SK-N-SH (cell line): ENCODE results near the gene SLC34A1. TPM values are rescaled to one million over a fixed set of nuclear protein-coding genes. Genes with fewer than 3 reads are reported as not detected.
A peak's percentile ranks its signal among the peaks of the same experiment; 100 is the strongest.

Experiments used
- CTCF ChIA-PET: fragments of 300-600, 350-600 bp; formaldehyde crosslinking; extraction: SDS; loops from one replicate; lab custom pipeline; 2021; lab: Yijun Ruan, JAX
- POLR2A ChIA-PET: fragments of 350-600 bp; sonication (Branson Sonifier 250); formaldehyde crosslinking; extraction: SDS; loops from one replicate; lab custom pipeline; 2020; ENCODE audit warnings: antibody characterized with exemption, inconsistent platforms; lab: Yijun Ruan, JAX
- DNase-seq: peaks from one replicate; pipeline ENCODE4 v3.0.0; 2012
- H2AFZ ChIP-seq: fragments of 200-600 bp; sonication (generic); 2 replicates; pipeline ENCODE4 v1.8.1; 2016; ENCODE audit warnings: antibody characterized with exemption, mild to moderate bottlenecking, low read depth
- H3F3A ChIP-seq: fragments of 200-600 bp; sonication (generic); replicated peaks from 2 replicates; pipeline ENCODE3; 2016; ENCODE audit warnings: antibody characterized with exemption, mild to moderate bottlenecking; ENCODE audit not compliant: insufficient read depth
- H3K27ac ChIP-seq, 2 experiments: fragments of 200-500 bp in 1 of 2; fragments of 200-600 bp in 1 of 2; sonication (Bioruptor generic) in 1 of 2; sonication (generic), shearing (Covaris generic) in 1 of 2; 2 replicates each; pipeline versions ENCODE4 v1.5.1 to v1.6.1; 2014 to 2016; ENCODE audit warnings: low read depth in 2 of 2, inconsistent platforms in 1 of 2, low read length in 1 of 2, mild to moderate bottlenecking in 1 of 2, mixed read lengths in 1 of 2
- H3K27me3 ChIP-seq: fragments of 200-600 bp; sonication (generic), shearing (Covaris generic); 2 replicates; pipeline ENCODE4 v1.6.1; 2016; ENCODE audit warnings: mixed run types; ENCODE audit not compliant: insufficient read depth
- H3K36me3 ChIP-seq, 2 experiments: fragments of 200-500 bp in 1 of 2; fragments of 200-600 bp in 1 of 2; sonication (Bioruptor generic) in 1 of 2; sonication (generic) in 1 of 2; replicated peaks in 1 of 2; 2 replicates each; pipeline versions ENCODE3 to v1.5.1; 2014 to 2016; ENCODE audit warnings: low read length in 1 of 2, mild to moderate bottlenecking in 1 of 2; ENCODE audit not compliant: insufficient read depth in 2 of 2, control insufficient read depth in 1 of 2
- H3K4me1 ChIP-seq, 2 experiments: fragments of 200-500 bp in 1 of 2; fragments of 200-600 bp in 1 of 2; sonication (Bioruptor generic) in 1 of 2; sonication (generic), shearing (Covaris generic) in 1 of 2; 2 replicates each; pipeline versions ENCODE4 v1.5.1 to v1.6.1; 2014 to 2016; ENCODE audit warnings: low read depth in 1 of 2, low read length in 1 of 2, mixed run types in 1 of 2; ENCODE audit not compliant: insufficient read depth in 2 of 2, control insufficient read depth in 1 of 2
- H3K4me2 ChIP-seq: fragments of 200-600 bp; sonication (generic), shearing (Covaris generic); 2 replicates; pipeline ENCODE4 v1.6.1; 2017; ENCODE audit warnings: mixed run types
- H3K4me3 ChIP-seq, 2 experiments: fragments of 200-500 bp in 1 of 2; fragments of 200-600 bp in 1 of 2; sonication (Bioruptor generic) in 1 of 2; sonication (generic), shearing (Covaris generic) in 1 of 2; 2 replicates each; pipeline versions ENCODE4 v1.5.1 to v1.8.1; 2014 to 2016; ENCODE audit warnings: low read depth in 2 of 2, inconsistent platforms in 1 of 2, low read length in 1 of 2, mild to moderate bottlenecking in 1 of 2, mixed read lengths in 1 of 2, moderate library complexity in 1 of 2
- H3K79me2 ChIP-seq: fragments of 200-600 bp; sonication (generic); 2 replicates; pipeline ENCODE4 v1.8.1; 2017; ENCODE audit warnings: mild to moderate bottlenecking; ENCODE audit not compliant: insufficient read depth
- H3K9ac ChIP-seq: fragments of 200-600 bp; sonication (generic); 2 replicates; pipeline ENCODE4 v1.6.1; 2017; ENCODE audit warnings: mixed run types
- H3K9me2 ChIP-seq: fragments of 200-600 bp; sonication (generic); 2 replicates; pipeline ENCODE4 v1.6.1; 2017; ENCODE audit warnings: mixed run types
- H3K9me3 ChIP-seq: fragments of 200-600 bp; sonication (generic); 2 replicates; pipeline ENCODE4 v1.6.1; 2017; ENCODE audit warnings: mixed run types, mild to moderate bottlenecking, moderate library complexity
- H4K20me1 ChIP-seq: fragments of 200-600 bp; sonication (generic); 2 replicates; pipeline ENCODE4 v1.6.1; 2017; ENCODE audit warnings: mild to moderate bottlenecking, mixed run types; ENCODE audit not compliant: insufficient read depth
- CHD2 ChIP-seq: fragments of 150-350 bp; IDR thresholded peaks from 2 replicates; pipeline ENCODE4 v1.6.1; 2018; ENCODE audit warnings: low read length; ENCODE audit not compliant: partially characterized antibody
- ELF1 ChIP-seq: IDR thresholded peaks from 2 replicates; pipeline ENCODE4 v1.4.0; 2012
- FOSL2 ChIP-seq: IDR thresholded peaks from 2 replicates; pipeline ENCODE4 v1.4.0; 2012; ENCODE audit warnings: low read depth, mild to moderate bottlenecking, moderate library complexity, borderline replicate concordance
- FOXJ3 ChIP-seq: sonication (generic); formaldehyde crosslinking; IDR thresholded peaks from 2 replicates; pipeline ENCODE4 v1.5.1; 2020; ENCODE audit warnings: mild to moderate bottlenecking, missing genetic modification reagents
- FOXM1 ChIP-seq: IDR thresholded peaks from 2 replicates; pipeline ENCODE4 v1.4.0; 2012; ENCODE audit warnings: low read depth, mild to moderate bottlenecking
- GABPA ChIP-seq: IDR thresholded peaks from 2 replicates; pipeline ENCODE4 v1.4.0; 2012; ENCODE audit warnings: low read depth, mild to moderate bottlenecking
- IRF3 ChIP-seq: fragments of 150-350 bp; IDR thresholded peaks from 2 replicates; pipeline ENCODE4 v1.6.1; 2016; ENCODE audit warnings: mild to moderate bottlenecking, low read depth, low read length
- MAX ChIP-seq: IDR thresholded peaks from 2 replicates; pipeline ENCODE4 v1.4.0; 2012; ENCODE audit warnings: low read depth
- MEF2A ChIP-seq: IDR thresholded peaks from 2 replicates; pipeline ENCODE4 v1.4.0; 2012; ENCODE audit warnings: low read depth, borderline replicate concordance
- MXI1 ChIP-seq: IDR thresholded peaks from 2 replicates; pipeline ENCODE4 v1.6.1; 2012; ENCODE audit warnings: mild to moderate bottlenecking, low read depth, low read length, improper control_type of control experiment
- POLR2AphosphoS5 ChIP-seq: IDR thresholded peaks from 2 replicates; pipeline ENCODE4 v1.6.1; 2012; ENCODE audit warnings: low read depth, low read length
- RAD21 ChIP-seq: IDR thresholded peaks from 2 replicates; pipeline ENCODE4 v1.6.1; 2012; ENCODE audit warnings: mild to moderate bottlenecking, low read length
- RCOR1 ChIP-seq: fragments of 150-350 bp; IDR thresholded peaks from 2 replicates; pipeline ENCODE4 v1.6.1; 2017; ENCODE audit warnings: antibody characterized with exemption, low read length
- RXRA ChIP-seq: IDR thresholded peaks from 2 replicates; pipeline ENCODE4 v1.4.0; 2012; ENCODE audit warnings: low read depth, mild to moderate bottlenecking, borderline replicate concordance
- SMC3 ChIP-seq: IDR thresholded peaks from 2 replicates; pipeline ENCODE4 v1.6.1; 2012; ENCODE audit warnings: low read depth, low read length, improper control_type of control experiment
- TEAD4 ChIP-seq: IDR thresholded peaks from 2 replicates; pipeline ENCODE4 v1.4.0; 2012; ENCODE audit warnings: mild to moderate bottlenecking, borderline replicate concordance; ENCODE audit not compliant: insufficient read depth
- USF1 ChIP-seq: IDR thresholded peaks from 2 replicates; pipeline ENCODE4 v1.4.0; 2012; ENCODE audit warnings: low read depth, borderline replicate concordance
- WGBS: methylation state at CpG from one replicate; pipeline ENCODE4 v1.1.6; 2017; ENCODE audit warnings: low lambda C conversion rate; 5-methylcytosine and 5-hydroxymethylcytosine counted together
- polyA plus RNA-seq, 3 experiments: library from polyadenylated mRNA; depleted of rRNA; stranded (reverse); fragments of >200 nt; gene quantifications; 2 replicates each; pipeline ENCODE4 v1.2.3, GENCODE V29; 2012
- TF ChIP-seq, protein P1 (sequence below): IDR thresholded peaks from 2 replicates; pipeline ENCODE4 v1.4.0; 2012; ENCODE audit warnings: low read depth, borderline replicate concordance
- TF ChIP-seq, protein P2 (sequence below): fragments of 200-600 bp; sonication (generic); IDR thresholded peaks from 2 replicates; pipeline ENCODE4 v1.6.1; 2017; ENCODE audit warnings: antibody characterized with exemption, mild to moderate bottlenecking, moderate library complexity

The SLC34A1 gene
- polyA plus RNA-seq, 1 of the 3 experiments (the other 2 are of a cell fraction): 0.03 TPM

DNA sequence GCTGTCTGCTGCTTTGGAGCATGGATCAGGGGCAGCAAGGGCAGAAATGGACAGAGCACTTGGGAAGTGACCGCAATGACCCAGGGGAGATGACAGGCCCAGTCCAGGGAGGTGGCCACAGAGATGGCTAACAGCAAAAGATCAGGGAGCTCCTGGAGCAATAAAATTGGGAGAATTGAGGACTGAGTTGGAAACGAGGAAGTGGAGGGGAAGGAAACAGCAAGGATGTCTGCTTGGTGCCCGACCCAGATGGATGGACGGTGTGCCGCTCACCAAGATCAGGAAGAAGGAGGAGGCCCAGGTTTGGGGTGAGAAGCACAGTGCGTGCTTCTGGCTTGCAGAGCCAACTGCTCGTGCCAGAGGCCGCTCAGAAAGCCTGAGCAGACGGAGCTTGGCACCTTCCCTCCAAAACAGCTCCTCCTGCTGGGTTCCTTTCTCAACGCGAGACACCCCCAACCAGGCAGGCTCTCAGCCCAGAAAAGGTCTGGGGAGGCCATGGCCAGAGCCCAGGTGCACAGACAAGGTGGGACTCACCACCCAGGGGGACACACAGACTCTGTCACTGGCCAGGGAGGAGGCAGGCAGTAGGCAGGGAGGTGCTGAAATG lies 1.7 kb upstream of the SLC34A1 start:
- Histone ChIP-seq H3K4me1 (peaks cover 0 to 7% of the 10 kb centered on the region in 2 experiments; a peak in 2 of 4 replicates), H3K9ac (no peak overlapping the region), H3F3A (peaks cover 4% of the 10 kb centered on the region), H3K4me2 (no peak overlapping the region), H3K27me3 (no peaks in the 10 kb centered on the region), H4K20me1 (no peaks in the 10 kb centered on the region), H3K9me2 (no peaks in the 10 kb centered on the region), H3K27ac (no peak overlapping the region), H3K36me3 (no peaks in the 10 kb centered on the region), H2AFZ (no peak overlapping the region), H3K4me3 (no peak overlapping the region), H3K9me3 (no peaks in the 10 kb centered on the region), H3K79me2 (no peaks in the 10 kb centered on the region)
- CTCF ChIA-PET: interaction anchor here (0.7 to 14.2 kb wide), 12 partner anchors 7 to 269 kb away, joined by 3 to 209 read pairs (median 4); no protein-coding TSS in a partner anchor
- POLR2A ChIA-PET: interaction anchor here (0.7 kb wide), 1 partner anchor 13 kb away, joined by 3 read pairs; no protein-coding TSS in a partner anchor
- no peak for TF ChIP-seq MXI1
- peak; percentile 38 for TF ChIP-seq RAD21
- TF ChIP-seq MEF2A: no peak
- TF ChIP-seq, protein P1, sequence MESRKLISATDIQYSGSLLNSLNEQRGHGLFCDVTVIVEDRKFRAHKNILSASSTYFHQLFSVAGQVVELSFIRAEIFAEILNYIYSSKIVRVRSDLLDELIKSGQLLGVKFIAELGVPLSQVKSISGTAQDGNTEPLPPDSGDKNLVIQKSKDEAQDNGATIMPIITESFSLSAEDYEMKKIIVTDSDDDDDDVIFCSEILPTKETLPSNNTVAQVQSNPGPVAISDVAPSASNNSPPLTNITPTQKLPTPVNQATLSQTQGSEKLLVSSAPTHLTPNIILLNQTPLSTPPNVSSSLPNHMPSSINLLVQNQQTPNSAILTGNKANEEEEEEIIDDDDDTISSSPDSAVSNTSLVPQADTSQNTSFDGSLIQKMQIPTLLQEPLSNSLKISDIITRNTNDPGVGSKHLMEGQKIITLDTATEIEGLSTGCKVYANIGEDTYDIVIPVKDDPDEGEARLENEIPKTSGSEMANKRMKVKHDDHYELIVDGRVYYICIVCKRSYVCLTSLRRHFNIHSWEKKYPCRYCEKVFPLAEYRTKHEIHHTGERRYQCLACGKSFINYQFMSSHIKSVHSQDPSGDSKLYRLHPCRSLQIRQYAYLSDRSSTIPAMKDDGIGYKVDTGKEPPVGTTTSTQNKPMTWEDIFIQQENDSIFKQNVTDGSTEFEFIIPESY: no peak
- no peak for TF ChIP-seq FOSL2
- no peak for TF ChIP-seq MAX
- peak; percentile 26; the same call in 1 of the 2 replicates for TF ChIP-seq SMC3
- TF ChIP-seq TEAD4: no peak
- no peak for TF ChIP-seq ELF1
- no peak for TF ChIP-seq RXRA
- TF ChIP-seq RCOR1: no peak
- TF ChIP-seq, protein P2, sequence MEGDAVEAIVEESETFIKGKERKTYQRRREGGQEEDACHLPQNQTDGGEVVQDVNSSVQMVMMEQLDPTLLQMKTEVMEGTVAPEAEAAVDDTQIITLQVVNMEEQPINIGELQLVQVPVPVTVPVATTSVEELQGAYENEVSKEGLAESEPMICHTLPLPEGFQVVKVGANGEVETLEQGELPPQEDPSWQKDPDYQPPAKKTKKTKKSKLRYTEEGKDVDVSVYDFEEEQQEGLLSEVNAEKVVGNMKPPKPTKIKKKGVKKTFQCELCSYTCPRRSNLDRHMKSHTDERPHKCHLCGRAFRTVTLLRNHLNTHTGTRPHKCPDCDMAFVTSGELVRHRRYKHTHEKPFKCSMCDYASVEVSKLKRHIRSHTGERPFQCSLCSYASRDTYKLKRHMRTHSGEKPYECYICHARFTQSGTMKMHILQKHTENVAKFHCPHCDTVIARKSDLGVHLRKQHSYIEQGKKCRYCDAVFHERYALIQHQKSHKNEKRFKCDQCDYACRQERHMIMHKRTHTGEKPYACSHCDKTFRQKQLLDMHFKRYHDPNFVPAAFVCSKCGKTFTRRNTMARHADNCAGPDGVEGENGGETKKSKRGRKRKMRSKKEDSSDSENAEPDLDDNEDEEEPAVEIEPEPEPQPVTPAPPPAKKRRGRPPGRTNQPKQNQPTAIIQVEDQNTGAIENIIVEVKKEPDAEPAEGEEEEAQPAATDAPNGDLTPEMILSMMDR: peak; percentile 27
- no peak for TF ChIP-seq POLR2AphosphoS5
- WGBS: 78% methylated on average over 11 of the region's 11 CpGs
- peak; percentile 56 for DNase-seq

DNA sequence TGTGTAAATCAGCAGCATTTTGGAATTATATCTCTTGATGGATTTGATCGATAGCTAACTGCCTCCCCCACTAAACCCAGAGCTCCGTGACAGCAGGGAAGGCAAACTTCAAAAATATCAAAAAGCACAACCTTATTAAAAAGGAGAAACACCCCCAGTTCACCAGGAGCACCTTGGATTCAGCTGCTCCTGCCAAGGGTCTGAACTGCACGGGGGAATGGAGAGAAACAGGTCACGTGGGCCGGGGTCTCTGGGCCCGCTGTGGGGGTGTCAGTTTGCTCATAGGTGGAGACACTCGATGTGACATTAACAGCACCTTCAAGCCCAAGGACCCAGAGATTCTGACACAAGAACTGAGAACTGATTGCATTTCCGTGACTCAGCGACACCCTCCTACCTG lies 1.1 kb upstream of the SLC34A1 start:
- Histone ChIP-seq H3K4me3 (no peak overlapping the region), H3K27ac (no peak overlapping the region), H3K4me2 (no peak overlapping the region), H3K27me3 (no peaks in the 10 kb centered on the region), H3K79me2 (no peaks in the 10 kb centered on the region), H3K9me3 (no peaks in the 10 kb centered on the region), H3K4me1 (peaks cover 0 to 7% of the 10 kb centered on the region in 2 experiments; a peak in 2 of 4 replicates), H2AFZ (no peak overlapping the region), H3K9ac (no peak overlapping the region), H3F3A (peaks cover 4% of the 10 kb centered on the region), H4K20me1 (no peaks in the 10 kb centered on the region), H3K9me2 (no peaks in the 10 kb centered on the region), H3K36me3 (no peaks in the 10 kb centered on the region)
- WGBS: 80% methylated on average over 7 of the region's 9 CpGs
- ChIA-PET CTCF (interaction anchor here (0.8 to 14.2 kb wide), 9 partner anchors 10 to 269 kb away, joined by 3 to 209 read pairs (median 4); no protein-coding TSS in a partner anchor), POLR2A (interaction anchor here (0.7 kb wide), 1 partner anchor 13 kb away, joined by 3 read pairs; no protein-coding TSS in a partner anchor)
- no peak for DNase-seq
- TF ChIP-seq MXI1: no peak
- no peak for TF ChIP-seq POLR2AphosphoS5
- TF ChIP-seq FOXJ3 (CRISPR knock-in tag): no peak
- no peak for TF ChIP-seq MEF2A
- no peak for TF ChIP-seq RAD21
- no peak for TF ChIP-seq CHD2
- no peak for TF ChIP-seq IRF3
- no peak for TF ChIP-seq RCOR1
- TF ChIP-seq USF1: no peak
- no peak for TF ChIP-seq FOXM1
- TF ChIP-seq GABPA: no peak
